HG03460 (cell line): ENCODE data around the gene ARHGAP25.

Experiments used
- ATAC-seq: cut with Tn5 transposase; IDR thresholded peaks from one replicate; pipeline ENCODE4 v1.9.1; 2021; ENCODE audit not compliant: unreplicated experiment

The ARHGAP25 gene

DNA sequence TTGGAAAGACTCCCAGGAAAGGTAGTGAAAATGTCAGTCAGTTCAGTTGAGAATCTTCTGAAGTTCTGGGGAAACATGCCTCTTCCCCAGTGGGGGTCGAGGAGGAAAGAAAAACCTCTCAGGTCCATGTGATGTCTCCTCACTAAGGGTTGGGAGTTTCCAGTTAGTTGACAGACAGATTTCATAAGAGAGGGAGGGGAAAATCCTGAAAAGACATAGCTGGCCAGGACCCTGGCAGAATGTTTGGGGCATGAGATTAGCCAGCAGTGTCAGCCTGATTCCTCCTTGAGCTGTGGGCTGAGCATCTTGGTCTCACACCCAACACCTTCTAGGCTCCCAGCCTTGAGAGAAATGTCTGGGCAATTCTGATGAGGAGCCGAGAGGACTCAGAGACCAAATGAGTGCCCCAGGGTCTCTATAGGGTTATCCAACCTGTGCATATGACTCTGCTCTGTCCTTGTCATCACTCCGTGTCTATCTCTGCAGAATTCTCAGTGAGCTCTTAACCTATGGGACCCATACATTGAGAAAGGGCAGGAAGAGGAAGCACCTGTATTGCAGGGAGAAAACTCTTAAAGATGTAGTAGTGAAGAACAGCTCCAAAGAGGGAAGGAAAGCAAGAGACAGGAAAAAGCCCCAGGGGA is 122.7 kb downstream of the ARHGAP25 start:
- ATAC-seq = no peak

GRCh38 chr2:68857855-68858456 is 123.3 kb downstream of the ARHGAP25 start:
- no peak for ATAC-seq

GRCh38 chr2:68860111-68860510 is 125.5 kb downstream of the ARHGAP25 start:
- ATAC-seq = no peak

DNA sequence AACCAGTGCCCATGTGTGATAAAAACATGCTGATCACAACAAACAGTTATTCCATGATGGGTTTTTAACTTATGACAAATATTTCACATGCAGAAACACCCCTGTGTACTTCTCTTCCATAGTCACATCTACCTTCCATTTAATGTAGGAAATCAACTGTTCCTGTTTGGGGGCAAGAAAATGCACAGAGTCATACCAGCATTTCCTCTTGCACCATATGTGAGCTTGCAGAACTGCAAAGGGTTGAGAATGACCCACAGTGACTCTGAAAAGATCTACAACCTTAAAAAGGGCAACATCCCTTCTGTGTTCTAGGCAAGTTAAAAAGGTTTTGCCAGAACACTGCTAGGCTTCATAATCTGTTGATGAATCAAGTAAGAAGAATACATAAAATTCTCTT is 126.7 kb downstream of the ARHGAP25 start:
- ATAC-seq = no peak

- no peak for ATAC-seq
Observed at GRCh38 chr2:68862889-68863288, 128.3 kb downstream of the ARHGAP25 start.

- ATAC-seq = no peak
Observed at GRCh38 chr2:68863996-68864395, 129.4 kb downstream of the ARHGAP25 start.

- ATAC-seq = no peak
Observed at GRCh38 chr2:68865108-68865507, 130.5 kb downstream of the ARHGAP25 start.

- ATAC-seq = no peak
Observed at GRCh38 chr2:68870215-68870614, 135.6 kb downstream of the ARHGAP25 start.

DNA sequence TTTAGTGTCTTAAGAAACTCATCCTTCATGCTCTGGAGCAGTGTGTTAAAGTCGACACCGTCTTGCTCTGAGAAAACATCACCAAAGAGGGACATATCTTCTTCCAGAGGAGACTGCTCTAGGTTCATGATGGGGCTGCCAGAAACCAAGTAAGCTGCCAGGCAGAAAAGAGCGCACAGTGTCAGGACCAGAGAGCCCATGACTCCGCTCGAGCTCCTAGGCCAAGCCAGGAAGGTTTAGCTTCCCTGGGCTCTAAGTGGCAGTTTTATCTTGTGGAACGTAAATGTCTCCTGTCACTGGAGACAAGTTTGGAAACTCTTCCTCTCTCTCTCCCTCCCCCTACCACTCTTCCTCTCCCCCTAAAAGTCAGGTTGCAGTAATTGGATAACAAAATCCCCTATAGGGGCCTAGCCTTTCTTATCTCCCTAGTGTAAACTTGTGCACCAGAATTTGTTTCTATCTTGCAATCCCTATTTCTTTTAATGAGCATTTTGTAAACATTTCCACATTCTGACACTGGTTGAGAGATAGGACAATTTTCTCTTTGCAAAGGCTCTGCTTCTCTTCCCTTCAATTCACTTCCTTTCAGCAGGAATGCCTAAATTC is 136.7 kb downstream of the ARHGAP25 start, which contains the start of gene BMP10:
Gene BMP10 (minus strand): TSS at position 239 of the 606 bp plus-strand sequence. CDS start 39 bp downstream, at position 200.
- no peak for ATAC-seq
